Smooth muscle cell (in vitro differentiated cells): Measurements from ENCODE around the gene CDH11. TPM values are rescaled to one million over a fixed set of nuclear protein-coding genes. Genes with fewer than 3 reads are reported as not detected.

Experiments
- DNase-seq: peaks from one replicate; lab custom pipeline; 2025; ENCODE audit not compliant: unreplicated experiment; lab: John Stamatoyannopoulos, UW
- H2AFZ ChIP-seq: fragments of 200-600 bp; sonication (generic); 2 replicates; pipeline ENCODE4 v1.6.0; 2016; ENCODE audit warnings: antibody characterized with exemption, low read depth, mild to moderate bottlenecking
- H3F3A ChIP-seq: fragments of 200-600 bp; sonication (generic); 2 replicates; pipeline ENCODE4 v1.6.0; 2017; ENCODE audit warnings: antibody characterized with exemption, low read depth
- H3K27ac ChIP-seq: fragments of 200-600 bp; sonication (generic); 2 replicates; pipeline ENCODE4 v1.5.1; 2016; ENCODE audit warnings: low read depth, mild to moderate bottlenecking
- H3K27me3 ChIP-seq: fragments of 200-600 bp; sonication (generic); 2 replicates; pipeline ENCODE4 v1.6.1; 2016; ENCODE audit warnings: low read depth, mild to moderate bottlenecking
- H3K36me3 ChIP-seq: fragments of 200-600 bp; sonication (generic); 2 replicates; pipeline ENCODE4 v1.5.1; 2016; ENCODE audit warnings: low read depth
- H3K4me1 ChIP-seq: fragments of 200-600 bp; sonication (generic); 2 replicates; pipeline ENCODE4 v1.5.1; 2016; ENCODE audit warnings: low read depth
- H3K4me2 ChIP-seq: fragments of 200-600 bp; sonication (generic); 2 replicates; pipeline ENCODE4 v1.6.0; 2016; ENCODE audit warnings: mild to moderate bottlenecking
- H3K4me3 ChIP-seq: fragments of 200-600 bp; sonication (generic); 2 replicates; pipeline ENCODE4 v1.5.1; 2016; ENCODE audit warnings: mild to moderate bottlenecking
- H3K79me2 ChIP-seq: fragments of 200-600 bp; sonication (generic); 2 replicates; pipeline ENCODE4 v1.6.0; 2016; ENCODE audit warnings: low read depth, mild to moderate bottlenecking
- H3K9ac ChIP-seq: fragments of 200-600 bp; sonication (generic); 2 replicates; pipeline ENCODE4 v1.6.0; 2016; ENCODE audit warnings: low read depth
- H3K9me3 ChIP-seq: fragments of 200-600 bp; sonication (generic); replicated peaks from 2 replicates; pipeline ENCODE4 v1.5.1; 2016; ENCODE audit warnings: low read depth
- H4K20me1 ChIP-seq: fragments of 200-600 bp; sonication (generic); 2 replicates; pipeline ENCODE4 v1.6.0; 2016; ENCODE audit warnings: low read depth
- WGBS: methylation state at CpG from one replicate; pipeline ENCODE4 v1.1.7; 2016; ENCODE audit warnings: low lambda C conversion rate; 5-methylcytosine and 5-hydroxymethylcytosine counted together
- polyA plus RNA-seq: library from polyadenylated mRNA; unstranded; fragments of >200 nt; fragmentation: Nextera tagmentation; extraction: Ambion mirVana; gene quantifications from 2 replicates; pipeline ENCODE4 v1.2.1, GENCODE V29; 2016
- total RNA-seq: library from RNA; depleted of rRNA; stranded (reverse); fragments of >200 nt; gene quantifications from 2 replicates; pipeline ENCODE4 v1.2.3, GENCODE V29; 2014
- TF ChIP-seq, protein P1 (sequence below): fragments of 200-600 bp; sonication (generic); IDR thresholded peaks from 2 replicates; pipeline ENCODE4 v1.5.1; 2017; ENCODE audit warnings: borderline replicate concordance, mild to moderate bottlenecking, antibody characterized with exemption; ENCODE audit not compliant: insufficient read depth, poor library complexity, severe bottlenecking

Gene CDH11
- total and polyA plus RNA-seq, 2 experiments from 2014 or later, result 1,034 to 1,251 TPM

DNA sequence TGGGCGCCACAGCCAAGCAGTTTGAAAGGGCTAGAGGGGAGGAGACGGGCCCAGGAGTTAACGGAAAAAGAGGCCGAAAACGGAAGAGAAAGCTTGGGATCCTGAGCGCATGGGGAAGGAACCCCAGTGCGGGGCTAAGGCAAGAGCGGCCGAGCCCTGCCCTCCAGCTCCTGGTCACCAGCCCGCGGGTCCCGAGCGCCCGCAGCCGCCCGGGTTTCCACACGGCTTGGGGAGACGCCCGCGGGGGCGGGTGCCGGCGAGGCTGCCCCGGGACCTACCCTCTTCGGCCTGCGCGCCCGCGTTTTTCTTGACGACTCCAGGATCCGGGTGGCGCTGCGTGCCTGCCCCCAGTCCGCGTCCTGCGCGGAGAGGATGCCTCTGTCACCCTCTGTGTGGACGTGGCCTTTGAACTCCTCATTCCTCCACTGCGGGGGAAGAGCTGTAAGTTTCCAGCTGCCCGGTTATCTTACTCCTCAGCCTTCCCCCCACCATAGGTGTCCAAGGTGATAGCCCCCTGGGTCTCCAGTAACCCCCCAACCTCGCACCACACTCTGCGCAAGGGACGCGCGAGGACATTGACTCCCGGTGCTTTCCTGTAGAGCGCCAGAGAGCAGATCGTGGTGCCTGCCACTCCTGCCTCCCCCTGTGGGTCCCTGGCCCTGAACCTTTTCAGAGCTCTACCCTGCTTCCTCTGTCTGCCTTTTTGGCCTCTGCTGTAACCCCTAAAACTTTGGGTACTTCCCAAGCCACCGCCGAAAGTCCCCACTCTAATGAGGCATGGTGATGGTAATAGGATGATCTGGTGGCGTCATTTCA is 1.7 kb upstream of the CDH11 start:
- H3K4me3 ChIP-seq, result peak overlapping the region; percentile 95
- peaks cover 32% of the 10 kb centered on the region for H4K20me1 ChIP-seq
- peak overlapping the region; percentile 92 for H3K4me2 ChIP-seq
- H3K79me2 ChIP-seq, result peaks cover 81% of the 10 kb centered on the region
- no peaks in the 10 kb centered on the region for H3K36me3 ChIP-seq
- peak overlapping the region; percentile 12 for H2AFZ ChIP-seq
- TF ChIP-seq, protein P1, sequence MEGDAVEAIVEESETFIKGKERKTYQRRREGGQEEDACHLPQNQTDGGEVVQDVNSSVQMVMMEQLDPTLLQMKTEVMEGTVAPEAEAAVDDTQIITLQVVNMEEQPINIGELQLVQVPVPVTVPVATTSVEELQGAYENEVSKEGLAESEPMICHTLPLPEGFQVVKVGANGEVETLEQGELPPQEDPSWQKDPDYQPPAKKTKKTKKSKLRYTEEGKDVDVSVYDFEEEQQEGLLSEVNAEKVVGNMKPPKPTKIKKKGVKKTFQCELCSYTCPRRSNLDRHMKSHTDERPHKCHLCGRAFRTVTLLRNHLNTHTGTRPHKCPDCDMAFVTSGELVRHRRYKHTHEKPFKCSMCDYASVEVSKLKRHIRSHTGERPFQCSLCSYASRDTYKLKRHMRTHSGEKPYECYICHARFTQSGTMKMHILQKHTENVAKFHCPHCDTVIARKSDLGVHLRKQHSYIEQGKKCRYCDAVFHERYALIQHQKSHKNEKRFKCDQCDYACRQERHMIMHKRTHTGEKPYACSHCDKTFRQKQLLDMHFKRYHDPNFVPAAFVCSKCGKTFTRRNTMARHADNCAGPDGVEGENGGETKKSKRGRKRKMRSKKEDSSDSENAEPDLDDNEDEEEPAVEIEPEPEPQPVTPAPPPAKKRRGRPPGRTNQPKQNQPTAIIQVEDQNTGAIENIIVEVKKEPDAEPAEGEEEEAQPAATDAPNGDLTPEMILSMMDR, result no peak
- H3K27me3 ChIP-seq, result no peaks in the 10 kb centered on the region
- peak overlapping the region; percentile 94 for H3K27ac ChIP-seq
- WGBS, result 2% methylated on average over 49 of the region's 51 CpGs
- peaks cover 42% of the 10 kb centered on the region for H3F3A ChIP-seq
- peaks cover 14% of the 10 kb centered on the region for H3K4me1 ChIP-seq
- DNase-seq, result no peak
- no peaks in the 10 kb centered on the region for H3K9me3 ChIP-seq
- H3K9ac ChIP-seq, result peak overlapping the region; percentile 84

DNA sequence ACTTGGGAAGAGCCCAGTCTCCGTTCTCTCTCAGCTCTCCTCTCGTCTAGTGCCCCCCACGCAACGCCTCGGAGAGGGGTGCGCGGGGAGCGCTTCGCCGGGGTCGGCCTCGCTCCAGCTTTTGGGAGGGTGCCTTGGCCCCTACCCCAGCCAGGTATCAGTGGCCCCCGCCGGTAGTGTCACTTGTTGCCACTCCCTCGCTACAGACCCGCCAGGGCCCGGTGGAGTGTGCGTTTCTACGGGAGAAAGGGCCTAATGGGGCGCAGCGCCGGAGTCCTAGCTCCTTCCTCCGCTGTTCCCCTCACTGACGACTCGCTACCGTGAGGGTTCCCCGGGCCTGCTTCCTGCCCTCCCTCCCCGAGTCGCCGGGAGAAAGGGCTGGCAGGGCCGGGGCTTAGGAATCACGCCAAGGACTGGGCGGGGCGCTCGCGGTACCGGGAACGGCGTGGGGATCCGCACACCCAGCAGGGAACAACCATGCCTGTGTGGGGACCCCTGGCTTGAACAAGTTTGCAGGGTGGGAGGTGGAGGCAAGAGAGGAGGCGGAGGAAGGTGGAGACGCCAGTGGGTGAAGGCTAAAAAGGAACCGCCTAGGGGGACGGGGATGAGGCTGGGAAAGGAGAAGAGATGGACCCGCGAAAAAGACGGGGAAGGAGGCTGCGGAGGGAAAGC is 997 bp upstream of the CDH11 start:
- peak overlapping the region; percentile 94 for H3K27ac ChIP-seq
- peak overlapping the region; percentile 95 for H3K4me3 ChIP-seq
- peaks cover 42% of the 10 kb centered on the region for H3F3A ChIP-seq
- DNase-seq, result peak; percentile 64
- no peaks in the 10 kb centered on the region for H3K27me3 ChIP-seq
- 2% methylated on average over 48 of the region's 48 CpGs for WGBS
- peaks cover 89% of the 10 kb centered on the region for H3K79me2 ChIP-seq
- peaks cover 40% of the 10 kb centered on the region for H4K20me1 ChIP-seq
- H3K9me3 ChIP-seq, result no peaks in the 10 kb centered on the region
- TF ChIP-seq, protein P1, result no peak
- peak overlapping the region; percentile 84 for H3K9ac ChIP-seq
- H3K4me2 ChIP-seq, result peak overlapping the region; percentile 92
- H3K36me3 ChIP-seq, result no peaks in the 10 kb centered on the region
- no peak overlapping the region for H2AFZ ChIP-seq
- peaks cover 17% of the 10 kb centered on the region for H3K4me1 ChIP-seq

DNA sequence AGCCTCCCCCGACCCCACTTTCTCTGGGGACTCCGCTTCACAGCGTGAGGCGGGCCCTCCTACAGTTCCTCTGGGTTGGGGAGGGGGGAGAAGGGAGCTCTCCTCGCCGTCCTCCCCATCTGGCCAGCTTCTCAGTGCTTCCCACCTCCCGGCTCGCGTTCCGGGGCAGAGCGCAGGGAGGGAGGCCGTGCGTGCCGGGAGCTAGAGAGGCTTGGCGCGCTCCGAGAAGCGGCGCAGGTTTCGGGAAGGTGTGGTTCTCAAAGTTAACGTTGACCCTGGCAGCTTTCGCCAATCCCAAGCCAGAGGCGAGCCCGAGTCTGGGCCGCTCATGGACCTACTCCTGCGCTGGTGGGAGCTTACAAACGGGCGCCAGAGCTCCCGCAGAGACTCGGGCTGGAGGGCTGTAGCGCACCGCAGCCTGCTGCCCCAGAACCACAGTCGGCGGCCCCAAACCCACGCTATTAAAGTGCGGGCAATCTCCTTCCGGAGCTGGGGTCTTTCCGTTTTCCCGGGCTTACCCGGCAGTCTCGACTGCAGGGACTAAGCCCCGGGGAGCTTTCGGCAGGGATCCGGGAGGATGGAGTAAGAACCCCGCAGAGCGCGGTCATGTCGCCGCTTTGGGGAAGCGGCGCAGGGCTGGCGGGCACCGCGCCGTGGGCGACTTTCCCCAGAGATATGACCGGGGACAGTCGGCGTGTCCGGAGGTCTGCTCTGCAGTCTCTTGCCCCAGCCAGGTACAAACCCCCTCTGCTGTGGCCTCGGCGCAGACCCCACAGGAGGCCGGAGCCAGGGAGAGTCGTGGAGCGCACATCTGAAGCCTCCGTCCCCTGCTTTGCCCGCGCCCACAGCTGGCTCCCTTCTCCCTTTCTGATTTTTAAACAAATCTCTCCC is 787 bp downstream of the CDH11 start:
- Histone ChIP-seq H2AFZ (no peak overlapping the region), H3F3A (peaks cover 50% of the 10 kb centered on the region), H3K4me1 (peaks cover 34% of the 10 kb centered on the region), H3K9ac (peak overlapping the region; percentile 95), H3K36me3 (no peaks in the 10 kb centered on the region), H3K9me3 (no peaks in the 10 kb centered on the region), H3K27ac (peak overlapping the region; percentile 92), H3K4me2 (peak overlapping the region; percentile 92), H3K4me3 (peak overlapping the region; percentile 95), H3K27me3 (no peaks in the 10 kb centered on the region), H3K79me2 (peaks cover 98% of the 10 kb centered on the region), H4K20me1 (peaks cover 58% of the 10 kb centered on the region)
- no peak for DNase-seq
- WGBS, result 1% methylated on average over 66 of the region's 68 CpGs
- TF ChIP-seq, protein P1, result no peak
